HepG2 (cell line): Measurements from ENCODE around the gene CSTPP1. TPM values are rescaled to one million over a fixed set of nuclear protein-coding genes. Genes with fewer than 3 reads are reported as not detected.
"Not testable (repeated sequence)": the region's sequence is repeated elsewhere in the genome, so short reads cannot be mapped to it uniquely, and the experiment has no call there.

Source experiments
- ATAC-seq: fragments of 200-7000 bp; cut with Tn5 transposase; 3 replicates; pipeline ENCODE4 v1.9.1; 2020; ENCODE audit warnings: mild to moderate bottlenecking, moderate library complexity
- BruUV-seq: library from RNA; stranded (reverse); fragments of 400-500 nt; replicated peaks from 2 replicates; lab custom pipeline; 2021; lab: Mats Ljungman, UMichigan
- CTCF ChIA-PET: fragments of 300-600 bp; formaldehyde crosslinking; extraction: SDS; loops from one replicate; lab custom pipeline; 2021; ENCODE audit warnings: low total read pairs, inconsistent platforms, low intra/inter-chr PET ratio; lab: Yijun Ruan, JAX
- POLR2A ChIA-PET: fragments of 350-600 bp; sonication (Branson Sonifier 250); formaldehyde crosslinking; loops from one replicate; lab custom pipeline; 2020; ENCODE audit warnings: antibody characterized with exemption, inconsistent platforms; lab: Yijun Ruan, JAX
- DNase-seq: peaks from one replicate; pipeline ENCODE4 v3.0.0-alpha.2; 2015; ENCODE audit warnings: low spot score
- FAIRE-seq: peaks from 3 replicates; lab custom pipeline; 2011; peaks lifted over from hg19 to GRCh38; lab: Jason Lieb, UNC
- H2AFZ ChIP-seq: one replicate; pipeline ENCODE4 v1.6.1; 2011; ENCODE audit warnings: low read length, inconsistent platforms
- H3K27ac ChIP-seq: fragments of 300-600 bp; 3 replicates; pipeline ENCODE4 v1.8.0; 2011; ENCODE audit warnings: mixed run types, mild to moderate bottlenecking, mixed read lengths, low read length, inconsistent platforms; ENCODE audit not compliant: insufficient read depth; ENCODE audit errors: extremely low read length
- H3K27me3 ChIP-seq, 2 experiments: fragments of 200-600 bp in 1 of 2; 2 replicates in 1 of 2; 3 replicates in 1 of 2; pipeline versions ENCODE4 v1.6.0 to v1.8.0; 2011; ENCODE audit warnings: low read length in 2 of 2, mild to moderate bottlenecking in 2 of 2, moderate library complexity in 2 of 2, inconsistent platforms in 1 of 2; ENCODE audit not compliant: insufficient read depth in 2 of 2, control insufficient read depth in 1 of 2
- H3K36me3 ChIP-seq, 2 experiments: fragments of 200-600 bp in 1 of 2; replicated peaks in 1 of 2; 2 replicates in 1 of 2; 3 replicates in 1 of 2; pipeline versions ENCODE4 v1.5.1 to v1.8.0; 2011; ENCODE audit warnings: low read length in 2 of 2, inconsistent platforms in 1 of 2; ENCODE audit not compliant: insufficient read depth in 2 of 2, control insufficient read depth in 1 of 2
- H3K4me1 ChIP-seq: 2 replicates; pipeline ENCODE4 v1.5.1; 2012; ENCODE audit warnings: low read length, inconsistent platforms; ENCODE audit not compliant: insufficient read depth
- H3K4me2 ChIP-seq: 2 replicates; pipeline ENCODE4 v1.6.0; 2011; ENCODE audit warnings: low read depth, low read length, inconsistent platforms
- H3K4me3 ChIP-seq, 3 experiments: fragments of 200-600 bp in 1 of 3; sonication (generic), shearing (Covaris generic) in 1 of 3; replicated peaks in 1 of 3; 2 replicates each; pipeline ENCODE4 v1.5.1; 2011 to 2016; ENCODE audit warnings: low read length in 3 of 3, inconsistent platforms in 2 of 3, low read depth in 2 of 3, mild to moderate bottlenecking in 2 of 3, control low read depth in 1 of 3, mixed read lengths in 1 of 3; ENCODE audit not compliant: insufficient read depth in 1 of 3
- H3K79me2 ChIP-seq: one replicate; pipeline ENCODE4 v1.6.1; 2011; ENCODE audit warnings: low read length, inconsistent platforms; ENCODE audit not compliant: insufficient read depth
- H3K9ac ChIP-seq: 2 replicates; pipeline ENCODE4 v1.6.0; 2011; ENCODE audit warnings: mild to moderate bottlenecking, low read depth, low read length, inconsistent platforms; ENCODE audit not compliant: insufficient read depth
- H3K9me3 ChIP-seq: 2 replicates; pipeline ENCODE4 v1.5.1; 2012; ENCODE audit warnings: mild to moderate bottlenecking, low read length
- H4K20me1 ChIP-seq: 2 replicates; pipeline ENCODE4 v1.6.0; 2011; ENCODE audit warnings: inconsistent platforms, mild to moderate bottlenecking, low read length, moderate library complexity; ENCODE audit not compliant: insufficient read depth
- EP300 ChIP-seq, 3 experiments: sonication (generic) in 1 of 3; formaldehyde crosslinking in 1 of 3; IDR thresholded peaks; 2 replicates each; pipeline versions ENCODE4 v1.5.1 to v1.6.1; 2011 to 2020; ENCODE audit warnings: low read depth in 2 of 3, low read length in 2 of 3, borderline replicate concordance in 1 of 3, improper control_type of control experiment in 1 of 3, mild to moderate bottlenecking in 1 of 3, missing genetic modification reagents in 1 of 3, moderate library complexity in 1 of 3
- HMG20B ChIP-seq: conservative IDR thresholded peaks from 2 replicates; pipeline ENCODE4 v1.6.1; 2016; ENCODE audit warnings: missing genetic modification reagents, missing compliant biosample characterization
- JUN ChIP-seq: sonication (generic); formaldehyde crosslinking; IDR thresholded peaks from 2 replicates; pipeline ENCODE4 v1.4.0; 2020; ENCODE audit warnings: mild to moderate bottlenecking, missing genetic modification reagents
- KLF6 ChIP-seq: IDR thresholded peaks from 2 replicates; pipeline ENCODE4 v1.8.0; 2016; ENCODE audit warnings: missing biosample characterization, missing genetic modification reagents
- PTBP1 ChIP-seq: fragments of 200-400 bp; formaldehyde crosslinking; IDR thresholded peaks from 2 replicates; pipeline ENCODE4 v1.6.1; 2018; ENCODE audit warnings: low read length, low read depth; ENCODE audit not compliant: poor library complexity, severe bottlenecking
- RARG ChIP-seq: sonication (generic); formaldehyde crosslinking; IDR thresholded peaks from 2 replicates; pipeline ENCODE4 v1.4.0; 2020; ENCODE audit warnings: low read depth, mild to moderate bottlenecking, missing genetic modification reagents
- ZBTB42 ChIP-seq: sonication (generic); formaldehyde crosslinking; IDR thresholded peaks from 2 replicates; pipeline ENCODE4 v1.5.0; 2020; ENCODE audit warnings: mild to moderate bottlenecking, missing genetic modification reagents
- ZFP1 ChIP-seq: IDR thresholded peaks from 2 replicates; pipeline ENCODE4 v1.6.1; 2016
- ZNF235 ChIP-seq: sonication (generic); formaldehyde crosslinking; IDR thresholded peaks from 2 replicates; pipeline ENCODE4 v1.8.1; 2023; ENCODE audit warnings: mild to moderate bottlenecking, missing genetic modification reagents, borderline replicate concordance
- ZNF333 ChIP-seq: sonication (generic); formaldehyde crosslinking; IDR thresholded peaks from 2 replicates; pipeline ENCODE4 v1.4.0; 2020; ENCODE audit warnings: mild to moderate bottlenecking, missing genetic modification reagents, borderline replicate concordance
- ZNF672 ChIP-seq: sonication (generic); formaldehyde crosslinking; IDR thresholded peaks from 2 replicates; pipeline ENCODE4 v1.8.1; 2022; ENCODE audit warnings: missing genetic modification reagents
- ZNF674 ChIP-seq: sonication (generic); formaldehyde crosslinking; IDR thresholded peaks from 2 replicates; pipeline ENCODE4 v1.5.0; 2020; ENCODE audit warnings: low read depth, mild to moderate bottlenecking, missing genetic modification reagents
- ZSCAN30 ChIP-seq: sonication (generic); formaldehyde crosslinking; IDR thresholded peaks from 2 replicates; pipeline ENCODE4 v1.5.0; 2020; ENCODE audit warnings: mild to moderate bottlenecking, missing genetic modification reagents
- WGBS: methylation state at CpG from one replicate; pipeline ENCODE4 v1.1.6; 2017; ENCODE audit warnings: low lambda C conversion rate; 5-methylcytosine and 5-hydroxymethylcytosine counted together
- in situ Hi-C: cut with HindIII; loops from 2 replicates; pipeline ENCODE4 v1.10.0; 2017; ENCODE audit warnings: low pct_unique_long_range_greater_than_20kb; ENCODE audit not compliant: extremely low pct_ligation_motif_present
- intact Hi-C: fragments of 100-400 bp; cut with micrococcal nuclease; formaldehyde crosslinking; loops from one replicate; pipeline ENCODE4 v1.10.0; 2022; ENCODE audit not compliant: unreplicated experiment
- polyA plus RNA-seq, 8 experiments: library from polyadenylated mRNA; depleted of rRNA in 3 of 8; stranded (reverse) in 7 of 8; unstranded in 1 of 8; fragments of >200 nt; fragmentation: Illumina TruSeq in 4 of 8; extraction: Trizol in 4 of 8; gene quantifications; 2 replicates each; pipeline versions ENCODE4 v1.2.1 to v1.2.3, GENCODE V29; 2011 to 2016; ENCODE audit warnings: low read depth in 4 of 8, missing spikeins in 1 of 8, mixed read lengths in 1 of 8; ENCODE audit not compliant: insufficient read depth in 1 of 8
- total RNA-seq, 5 experiments: library from RNA; depleted of rRNA; stranded (reverse); fragments of >200 nt; fragmentation: Illumina TruSeq; extraction: Trizol; gene quantifications; 2 replicates each; pipeline ENCODE4 v1.2.3, GENCODE V29; 2016; ENCODE audit warnings: low read depth in 1 of 5
- TF ChIP-seq, protein P1 (sequence below): sonication (generic); formaldehyde crosslinking; conservative IDR thresholded peaks from 2 replicates; pipeline ENCODE4 v1.8.0; 2022; ENCODE audit warnings: mild to moderate bottlenecking, moderate library complexity, missing genetic modification reagents
- TF ChIP-seq, protein P2 (sequence below): sonication (generic); formaldehyde crosslinking; IDR thresholded peaks from 2 replicates; pipeline ENCODE4 v1.5.0; 2020; ENCODE audit warnings: mild to moderate bottlenecking, missing genetic modification reagents
- TF ChIP-seq, protein P3 (sequence below): sonication (generic); formaldehyde crosslinking; IDR thresholded peaks from 2 replicates; pipeline ENCODE4 v1.8.1; 2023; ENCODE audit warnings: mild to moderate bottlenecking, inconsistent platforms, moderate library complexity, missing genetic modification reagents, borderline replicate concordance

The CSTPP1 gene
- total and polyA plus RNA-seq, 2 of the 13 experiments (the other 11 are each of a cell fraction or from before 2014, with no cell fraction given): 12.3 to 14.6 TPM

DNA sequence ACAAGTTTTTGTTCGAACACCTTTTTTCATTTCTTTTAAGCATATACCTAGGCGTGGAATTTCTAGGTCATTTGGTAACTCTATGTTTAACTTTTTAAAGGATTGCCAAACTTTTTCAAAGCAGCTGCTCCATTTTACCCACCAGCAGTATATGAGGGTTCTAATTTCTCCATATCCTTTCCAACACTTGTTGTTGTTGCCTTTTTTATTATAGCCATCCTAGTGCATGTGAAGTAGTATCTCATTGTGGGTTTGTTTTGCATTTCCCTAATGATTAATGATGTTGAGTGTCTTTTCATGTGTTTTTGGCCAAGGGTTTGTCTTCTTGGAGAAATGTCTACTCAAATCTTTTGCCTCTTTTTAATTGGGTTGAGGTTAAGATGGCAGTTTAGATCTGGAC, 24.5 kb downstream of the CSTPP1 start:
- Histone ChIP-seq H3K27ac (no peak overlapping the region), H3K9ac (no peak overlapping the region), H2AFZ (no peak overlapping the region), H3K4me3 (no peak overlapping the region), H3K79me2 (no peaks in the 10 kb centered on the region), H3K9me3 (no peaks in the 10 kb centered on the region), H3K36me3 (no peaks in the 10 kb centered on the region), H3K27me3 (no peaks in the 10 kb centered on the region), H3K4me1 (no peaks in the 10 kb centered on the region), H4K20me1 (no peaks in the 10 kb centered on the region)
- no TSS peak for BruUV-seq
- intact Hi-C loops: no loop called here
- FAIRE-seq (no peak), DNase-seq (no peak)
- CTCF ChIA-PET: no interaction called here
- in situ Hi-C loops: no loop called here
- 93% methylated on average over 2 of the region's 2 CpGs for WGBS
- TF ChIP-seq ZBTB42 (CRISPR knock-in tag): no peak
- no peak for TF ChIP-seq ZNF333 (CRISPR knock-in tag)
- TF ChIP-seq RARG (CRISPR knock-in tag): no peak
- TF ChIP-seq, protein P1, sequence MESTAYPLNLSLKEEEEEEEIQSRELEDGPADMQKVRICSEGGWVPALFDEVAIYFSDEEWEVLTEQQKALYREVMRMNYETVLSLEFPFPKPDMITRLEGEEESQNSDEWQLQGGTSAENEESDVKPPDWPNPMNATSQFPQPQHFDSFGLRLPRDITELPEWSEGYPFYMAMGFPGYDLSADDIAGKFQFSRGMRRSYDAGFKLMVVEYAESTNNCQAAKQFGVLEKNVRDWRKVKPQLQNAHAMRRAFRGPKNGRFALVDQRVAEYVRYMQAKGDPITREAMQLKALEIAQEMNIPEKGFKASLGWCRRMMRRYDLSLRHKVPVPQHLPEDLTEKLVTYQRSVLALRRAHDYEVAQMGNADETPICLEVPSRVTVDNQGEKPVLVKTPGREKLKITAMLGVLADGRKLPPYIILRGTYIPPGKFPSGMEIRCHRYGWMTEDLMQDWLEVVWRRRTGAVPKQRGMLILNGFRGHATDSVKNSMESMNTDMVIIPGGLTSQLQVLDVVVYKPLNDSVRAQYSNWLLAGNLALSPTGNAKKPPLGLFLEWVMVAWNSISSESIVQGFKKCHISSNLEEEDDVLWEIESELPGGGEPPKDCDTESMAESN: no peak
- no peak for TF ChIP-seq ZNF235
- TF ChIP-seq HMG20B (CRISPR knock-in tag): no peak
- TF ChIP-seq, protein P2, sequence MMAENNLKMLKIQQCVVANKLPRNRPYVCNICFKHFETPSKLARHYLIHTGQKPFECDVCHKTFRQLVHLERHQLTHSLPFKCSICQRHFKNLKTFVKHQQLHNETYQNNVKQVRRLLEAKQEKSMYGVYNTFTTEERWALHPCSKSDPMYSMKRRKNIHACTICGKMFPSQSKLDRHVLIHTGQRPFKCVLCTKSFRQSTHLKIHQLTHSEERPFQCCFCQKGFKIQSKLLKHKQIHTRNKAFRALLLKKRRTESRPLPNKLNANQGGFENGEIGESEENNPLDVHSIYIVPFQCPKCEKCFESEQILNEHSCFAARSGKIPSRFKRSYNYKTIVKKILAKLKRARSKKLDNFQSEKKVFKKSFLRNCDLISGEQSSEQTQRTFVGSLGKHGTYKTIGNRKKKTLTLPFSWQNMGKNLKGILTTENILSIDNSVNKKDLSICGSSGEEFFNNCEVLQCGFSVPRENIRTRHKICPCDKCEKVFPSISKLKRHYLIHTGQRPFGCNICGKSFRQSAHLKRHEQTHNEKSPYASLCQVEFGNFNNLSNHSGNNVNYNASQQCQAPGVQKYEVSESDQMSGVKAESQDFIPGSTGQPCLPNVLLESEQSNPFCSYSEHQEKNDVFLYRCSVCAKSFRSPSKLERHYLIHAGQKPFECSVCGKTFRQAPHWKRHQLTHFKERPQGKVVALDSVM (CRISPR knock-in tag): no peak
- no peak for TF ChIP-seq ZNF672 (CRISPR knock-in tag)
- no peak for TF ChIP-seq KLF6 (CRISPR knock-in tag)
- TF ChIP-seq, protein P3, sequence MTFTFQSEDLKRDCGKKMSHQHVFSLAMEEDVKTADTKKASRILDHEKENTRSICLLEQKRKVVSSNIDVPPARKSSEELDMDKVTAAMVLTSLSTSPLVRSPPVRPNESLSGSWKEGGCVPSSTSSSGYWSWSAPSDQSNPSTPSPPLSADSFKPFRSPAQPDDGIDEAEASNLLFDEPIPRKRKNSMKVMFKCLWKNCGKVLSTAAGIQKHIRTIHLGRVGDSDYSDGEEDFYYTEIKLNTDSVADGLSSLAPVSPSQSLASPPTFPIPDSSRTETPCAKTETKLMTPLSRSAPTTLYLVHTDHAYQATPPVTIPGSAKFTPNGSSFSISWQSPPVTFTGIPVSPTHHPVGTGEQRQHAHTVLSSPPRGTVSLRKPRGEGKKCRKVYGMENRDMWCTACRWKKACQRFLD: no peak
- TF ChIP-seq ZFP1: no peak
- no peak for TF ChIP-seq ZNF674 (CRISPR knock-in tag)
- no peak for TF ChIP-seq ZSCAN30 (CRISPR knock-in tag)
- no peak for TF ChIP-seq JUN
- TF ChIP-seq PTBP1: no peak
- no peak for TF ChIP-seq EP300 (IDR thresholded peaks at IDR 0.05; ENCODE audit: low read depth in 2 of 2, low read length in 2 of 2)
- TF ChIP-seq EP300 (CRISPR knock-in tag; IDR thresholded peaks at IDR 0.05; ENCODE audit: borderline replicate concordance): no peak
- TF ChIP-seq, all 625 proteins: peak for 0
- no peak overlapping the region for H3K4me2 ChIP-seq
- POLR2A ChIA-PET: no interaction called here
- no peak for ATAC-seq

DNA sequence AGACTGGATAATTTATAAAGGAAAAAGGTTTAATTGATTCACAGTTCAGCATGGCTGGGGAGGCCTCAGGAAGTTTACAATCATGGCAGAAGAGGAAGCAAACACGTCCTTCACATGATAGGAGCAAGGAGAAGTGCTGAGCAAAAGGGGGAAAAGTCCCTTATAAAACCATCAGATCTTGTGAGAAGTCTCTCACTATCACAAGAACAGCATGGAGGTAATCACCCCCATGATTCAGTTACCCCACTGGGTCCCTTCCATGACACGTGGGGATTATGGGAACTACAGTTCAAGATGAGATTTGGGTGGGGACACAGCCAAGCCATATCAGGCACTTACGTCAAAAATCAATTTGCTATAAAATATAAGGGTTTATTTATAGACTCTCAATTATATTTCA, 25.3 kb downstream of the CSTPP1 start:
- H2AFZ ChIP-seq, H3K27me3 ChIP-seq, H3K79me2 ChIP-seq, H3K4me3 ChIP-seq, H3K4me1 ChIP-seq, H3K36me3 ChIP-seq, BruUV-seq, CTCF ChIA-PET, FAIRE-seq, DNase-seq, ATAC-seq, intact Hi-C loops, POLR2A ChIA-PET, H3K27ac ChIP-seq, H4K20me1 ChIP-seq, H3K9me3 ChIP-seq, H3K9ac ChIP-seq, in situ Hi-C loops, H3K4me2 ChIP-seq: not testable (repeated sequence)
- WGBS: 94% methylated on average over 3 of the region's 3 CpGs
